IPS-NIHi11 (cell line): ENCODE measurements around the gene GON7.

ENCODE experiments used
- DNase-seq: peaks from one replicate; pipeline ENCODE4 v3.0.0; 2012; ENCODE audit warnings: mixed read lengths, low spot score

GON7 gene

DNA sequence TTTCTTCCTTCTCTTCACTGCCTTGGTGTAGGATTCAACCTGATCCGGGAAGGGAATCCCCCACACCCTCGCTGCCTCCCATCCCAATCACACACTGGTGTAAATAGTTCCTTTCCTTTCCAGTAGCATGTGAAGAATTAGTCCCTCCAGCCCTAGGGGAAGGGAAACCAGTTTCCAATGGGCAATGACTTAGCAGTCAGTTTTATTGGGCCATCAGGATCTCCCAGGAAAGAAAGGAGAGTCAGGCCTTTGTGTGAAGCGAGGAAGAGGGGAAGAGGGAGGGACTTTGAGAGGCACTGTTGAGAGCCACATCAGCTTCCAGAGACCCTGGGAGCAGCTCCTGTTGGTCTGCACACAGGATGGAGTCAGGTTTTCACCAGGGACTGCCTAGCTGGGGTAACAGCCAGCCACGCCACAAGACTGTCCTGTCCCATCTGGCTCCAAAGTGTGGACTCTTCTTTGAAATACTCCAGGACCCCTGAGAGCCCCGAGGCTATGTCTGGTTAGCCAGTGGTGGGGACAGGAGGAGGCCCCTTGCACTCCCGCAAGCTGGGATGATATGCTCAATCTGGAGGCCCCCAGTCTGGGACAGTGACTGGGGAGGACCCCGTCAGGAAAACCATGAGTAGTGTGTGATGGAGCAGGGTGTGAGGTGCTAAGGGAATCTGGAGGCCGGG, 50.0 kb downstream of the GON7 start:
- no peak for DNase-seq

DNA sequence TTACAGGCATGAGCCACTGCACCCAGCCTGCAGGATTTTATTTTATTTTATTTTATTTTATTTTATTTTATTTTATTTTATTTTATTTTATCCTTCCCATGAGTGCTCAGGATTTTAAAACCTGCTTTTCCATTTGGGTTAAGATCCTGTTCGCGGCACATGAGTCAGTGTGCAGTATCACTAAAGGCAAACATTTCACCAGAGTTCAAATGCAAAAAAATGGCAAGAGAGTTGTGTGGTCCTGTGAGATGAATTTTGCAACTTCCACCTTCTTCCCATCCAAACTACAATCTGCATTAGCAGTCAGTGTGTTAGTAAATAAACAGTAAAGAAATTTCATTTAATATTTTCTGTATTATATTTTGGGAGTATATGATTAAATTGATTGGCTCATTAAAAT, 51.2 kb downstream of the GON7 start:
- no peak for DNase-seq

DNA sequence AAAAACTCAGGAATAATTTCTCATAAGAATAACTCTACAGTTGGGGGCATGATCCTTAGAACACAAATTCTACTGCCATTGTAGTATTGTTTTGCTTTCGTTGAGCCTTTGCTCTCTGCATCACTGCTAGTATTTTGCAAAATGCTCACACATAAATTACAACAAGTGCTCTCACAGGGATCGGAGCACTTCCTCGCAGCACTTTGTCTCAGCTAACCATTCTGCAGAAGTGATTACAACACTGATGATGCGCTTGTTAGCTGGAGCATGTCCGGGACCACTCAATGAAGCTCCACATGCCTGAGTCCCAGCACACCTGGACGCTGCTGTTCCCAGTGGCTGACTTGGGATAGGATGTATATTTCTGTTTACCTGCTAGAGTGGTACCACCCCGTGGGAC, 53.7 kb downstream of the GON7 start:
- DNase-seq: no peak
